WTC11 (cell line): ENCODE results near the gene ATF5. TPM values are rescaled to one million over a fixed set of nuclear protein-coding genes. Genes with fewer than 3 reads are reported as not detected.

ENCODE experiments used
- ATAC-seq: fragments of 200-7000 bp; cut with Tn5 transposase; 2 replicates; pipeline ENCODE4 v1.10.0; 2021; ENCODE audit warnings: mild to moderate bottlenecking, moderate library complexity
- CTCF ChIA-PET: fragments of 300-600 bp; sonication (Branson Sonifier 250); formaldehyde crosslinking; loops from one replicate; lab custom pipeline; 2021; ENCODE audit warnings: antibody characterized with exemption; lab: Charles Lee
- POLR2A ChIA-PET: fragments of 350-600 bp; sonication (Branson Sonifier 250); formaldehyde crosslinking; loops from one replicate; lab custom pipeline; 2021; ENCODE audit warnings: antibody characterized with exemption; lab: Charles Lee
- DNase-seq: peaks from one replicate; pipeline ENCODE4 v3.0.0; 2021; ENCODE audit warnings: low spot score
- H3K27ac Mint-ChIP-seq: 2 replicates; pipeline ENCODE4 v1.8.0; 2021; ENCODE audit warnings: mixed read lengths
- H3K27me3 Mint-ChIP-seq: 2 replicates; pipeline ENCODE4 v1.8.0; 2021; ENCODE audit warnings: low read depth, mild to moderate bottlenecking, moderate library complexity, mixed read lengths
- H3K36me3 Mint-ChIP-seq: 2 replicates; pipeline ENCODE4 v1.8.0; 2021; ENCODE audit warnings: mixed read lengths
- H3K4me1 Mint-ChIP-seq: 2 replicates; pipeline ENCODE4 v1.8.0; 2022; ENCODE audit warnings: mixed read lengths
- H3K4me3 Mint-ChIP-seq: 2 replicates; pipeline ENCODE4 v1.8.0; 2021; ENCODE audit warnings: mild to moderate bottlenecking, moderate library complexity, mixed read lengths
- H3K9me3 Mint-ChIP-seq: 2 replicates; pipeline ENCODE4 v1.8.0; 2021; ENCODE audit warnings: mixed read lengths
- CTCF ChIP-seq: fragments of 200-600 bp; IDR thresholded peaks from 2 replicates; pipeline ENCODE4 v1.8.0; 2022; ENCODE audit warnings: antibody characterized with exemption
- ELF4 ChIP-seq: sonication (generic); formaldehyde crosslinking; IDR thresholded peaks from 2 replicates; pipeline ENCODE4 v1.8.1; 2022; ENCODE audit warnings: low read depth, mild to moderate bottlenecking, moderate library complexity, missing genetic modification reagents
- NFE2L1 ChIP-seq: sonication (generic); formaldehyde crosslinking; IDR thresholded peaks from 2 replicates; pipeline ENCODE4 v1.8.1; 2023; ENCODE audit warnings: missing genetic modification reagents
- NFYB ChIP-seq: sonication (generic); formaldehyde crosslinking; conservative IDR thresholded peaks from 2 replicates; pipeline ENCODE4 v1.8.0; 2022; ENCODE audit warnings: low read depth, missing genetic modification reagents
- NR1H2 ChIP-seq: sonication (generic); formaldehyde crosslinking; IDR thresholded peaks from 2 replicates; pipeline ENCODE4 v1.9.0; 2021; ENCODE audit warnings: mild to moderate bottlenecking, moderate library complexity, missing genetic modification reagents
- RELA ChIP-seq: sonication (generic); formaldehyde crosslinking; IDR thresholded peaks from 2 replicates; pipeline ENCODE4 v1.8.1; 2022; ENCODE audit warnings: missing genetic modification reagents, mild to moderate bottlenecking, borderline replicate concordance
- TP53 ChIP-seq: sonication (generic); formaldehyde crosslinking; IDR thresholded peaks from 2 replicates; pipeline ENCODE4 v1.8.1; 2023; ENCODE audit warnings: mild to moderate bottlenecking, missing genetic modification reagents
- ZBTB21 ChIP-seq: sonication (generic); formaldehyde crosslinking; IDR thresholded peaks from 2 replicates; pipeline ENCODE4 v1.8.1; 2023; ENCODE audit warnings: mild to moderate bottlenecking, missing genetic modification reagents, borderline replicate concordance
- ZNF263 ChIP-seq: sonication (generic); formaldehyde crosslinking; IDR thresholded peaks from 2 replicates; pipeline ENCODE4 v1.8.1; 2022; ENCODE audit warnings: low read depth, mild to moderate bottlenecking, moderate library complexity, missing genetic modification reagents
- ZNF416 ChIP-seq: fragments of 250-450 bp; sonication (Bioruptor Pico); IDR thresholded peaks from 2 replicates; pipeline ENCODE4 v1.9.0; 2021; ENCODE audit warnings: mild to moderate bottlenecking, inconsistent platforms
- ZNF532 ChIP-seq: fragments of 250-450 bp; sonication (Bioruptor Pico); IDR thresholded peaks from 2 replicates; pipeline ENCODE4 v1.9.0; 2021; ENCODE audit warnings: mild to moderate bottlenecking, borderline replicate concordance
- total RNA-seq: library from RNA; stranded (reverse); gene quantifications from 3 replicates; pipeline ENCODE4 v1.2.3, GENCODE V29; 2021
- TF ChIP-seq, protein P1 (sequence below): sonication (generic); formaldehyde crosslinking; IDR thresholded peaks from 2 replicates; pipeline ENCODE4 v1.8.1; 2022; ENCODE audit warnings: low read depth, missing genetic modification reagents, borderline replicate concordance
- TF ChIP-seq, protein P2 (sequence below): sonication (generic); formaldehyde crosslinking; IDR thresholded peaks from 2 replicates; pipeline ENCODE4 v1.8.1; 2022; ENCODE audit warnings: mild to moderate bottlenecking, moderate library complexity, missing genetic modification reagents

ATF5 gene
- total RNA-seq, 1 experiment from 2014 or later = 10.8 TPM

GRCh38 chr19:49887665-49888509 lies 41.1 kb upstream of the ATF5 start:
- POLR2A ChIA-PET = interaction anchor here (0.6 kb wide), 1 partner anchor 17 kb away, joined by 3 read pairs; no protein-coding TSS in a partner anchor
- no peak for DNase-seq

More at GRCh38 chr19:49887665-49888509, 41.1 kb upstream of the ATF5 start:
- CTCF ChIA-PET = interaction anchor here (0.6 to 1.1 kb wide), 2 partner anchors 9 to 162 kb away, joined by 4 read pairs; no protein-coding TSS in a partner anchor
- no peak for ATAC-seq
- Mint-ChIP-seq H3K4me1 (peaks cover 11% of the 10 kb centered on the region), H3K4me3 (no peak overlapping the region), H3K36me3 (peaks cover 39% of the 10 kb centered on the region), H3K27ac (no peak overlapping the region), H3K9me3 (no peaks in the 10 kb centered on the region), H3K27me3 (peaks cover 34% of the 10 kb centered on the region)
- TF ChIP-seq NR1H2 (CRISPR knock-in tag) (no peak), TP53 (CRISPR knock-in tag) (no peak), CTCF (no peak), ZNF416 (CRISPR knock-in tag) (no peak), ZBTB21 (CRISPR knock-in tag) (no peak), NFE2L1 (CRISPR knock-in tag) (no peak), ELF4 (CRISPR knock-in tag) (no peak), ZNF532 (CRISPR knock-in tag) (no peak), ZNF263 (CRISPR knock-in tag) (no peak), NFYB (CRISPR knock-in tag) (no peak), RELA (CRISPR knock-in tag) (no peak)
- TF ChIP-seq, protein P1, sequence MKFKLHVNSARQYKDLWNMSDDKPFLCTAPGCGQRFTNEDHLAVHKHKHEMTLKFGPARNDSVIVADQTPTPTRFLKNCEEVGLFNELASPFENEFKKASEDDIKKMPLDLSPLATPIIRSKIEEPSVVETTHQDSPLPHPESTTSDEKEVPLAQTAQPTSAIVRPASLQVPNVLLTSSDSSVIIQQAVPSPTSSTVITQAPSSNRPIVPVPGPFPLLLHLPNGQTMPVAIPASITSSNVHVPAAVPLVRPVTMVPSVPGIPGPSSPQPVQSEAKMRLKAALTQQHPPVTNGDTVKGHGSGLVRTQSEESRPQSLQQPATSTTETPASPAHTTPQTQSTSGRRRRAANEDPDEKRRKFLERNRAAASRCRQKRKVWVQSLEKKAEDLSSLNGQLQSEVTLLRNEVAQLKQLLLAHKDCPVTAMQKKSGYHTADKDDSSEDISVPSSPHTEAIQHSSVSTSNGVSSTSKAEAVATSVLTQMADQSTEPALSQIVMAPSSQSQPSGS = no peak
- TF ChIP-seq, protein P2, sequence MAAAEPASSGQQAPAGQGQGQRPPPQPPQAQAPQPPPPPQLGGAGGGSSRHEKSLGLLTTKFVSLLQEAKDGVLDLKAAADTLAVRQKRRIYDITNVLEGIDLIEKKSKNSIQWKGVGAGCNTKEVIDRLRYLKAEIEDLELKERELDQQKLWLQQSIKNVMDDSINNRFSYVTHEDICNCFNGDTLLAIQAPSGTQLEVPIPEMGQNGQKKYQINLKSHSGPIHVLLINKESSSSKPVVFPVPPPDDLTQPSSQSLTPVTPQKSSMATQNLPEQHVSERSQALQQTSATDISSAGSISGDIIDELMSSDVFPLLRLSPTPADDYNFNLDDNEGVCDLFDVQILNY (CRISPR knock-in tag) = no peak
